WTC11 (cell line): ENCODE measurements around the gene RBFOX2. TPM values are rescaled to one million over a fixed set of nuclear protein-coding genes. Genes with fewer than 3 reads are reported as not detected.

Experiments used
- ATAC-seq: fragments of 200-7000 bp; cut with Tn5 transposase; 2 replicates; pipeline ENCODE4 v1.10.0; 2021; ENCODE audit warnings: mild to moderate bottlenecking, moderate library complexity
- CTCF ChIA-PET: fragments of 300-600 bp; sonication (Branson Sonifier 250); formaldehyde crosslinking; loops from one replicate; lab custom pipeline; 2021; ENCODE audit warnings: antibody characterized with exemption; lab: Charles Lee
- POLR2A ChIA-PET: fragments of 350-600 bp; sonication (Branson Sonifier 250); formaldehyde crosslinking; loops from one replicate; lab custom pipeline; 2021; ENCODE audit warnings: antibody characterized with exemption; lab: Charles Lee
- DNase-seq: peaks from one replicate; pipeline ENCODE4 v3.0.0; 2021; ENCODE audit warnings: low spot score
- H3K27ac Mint-ChIP-seq: 2 replicates; pipeline ENCODE4 v1.8.0; 2021; ENCODE audit warnings: mixed read lengths
- H3K27me3 Mint-ChIP-seq: 2 replicates; pipeline ENCODE4 v1.8.0; 2021; ENCODE audit warnings: low read depth, mild to moderate bottlenecking, moderate library complexity, mixed read lengths
- H3K36me3 Mint-ChIP-seq: 2 replicates; pipeline ENCODE4 v1.8.0; 2021; ENCODE audit warnings: mixed read lengths
- H3K4me1 Mint-ChIP-seq: 2 replicates; pipeline ENCODE4 v1.8.0; 2022; ENCODE audit warnings: mixed read lengths
- H3K4me3 Mint-ChIP-seq: 2 replicates; pipeline ENCODE4 v1.8.0; 2021; ENCODE audit warnings: mild to moderate bottlenecking, moderate library complexity, mixed read lengths
- H3K9me3 Mint-ChIP-seq: 2 replicates; pipeline ENCODE4 v1.8.0; 2021; ENCODE audit warnings: mixed read lengths
- AR ChIP-seq: fragments of 250-450 bp; sonication (Bioruptor Pico); IDR thresholded peaks from 2 replicates; pipeline ENCODE4 v1.9.0; 2021; ENCODE audit warnings: mild to moderate bottlenecking
- ARID4B ChIP-seq: sonication (generic); formaldehyde crosslinking; IDR thresholded peaks from 2 replicates; pipeline ENCODE4 v1.8.0; 2023; ENCODE audit warnings: missing genetic modification reagents, mild to moderate bottlenecking, borderline replicate concordance
- CBFB ChIP-seq: sonication (generic); formaldehyde crosslinking; IDR thresholded peaks from 2 replicates; pipeline ENCODE4 v1.8.1; 2022; ENCODE audit warnings: mild to moderate bottlenecking, low read depth, missing genetic modification reagents
- CREM ChIP-seq: sonication (generic); formaldehyde crosslinking; IDR thresholded peaks from 2 replicates; pipeline ENCODE4 v1.8.1; 2022; ENCODE audit warnings: mild to moderate bottlenecking, missing genetic modification reagents, moderate library complexity
- E2F5 ChIP-seq: sonication (generic); formaldehyde crosslinking; IDR thresholded peaks from 2 replicates; pipeline ENCODE4 v1.8.1; 2022; ENCODE audit warnings: mild to moderate bottlenecking, moderate library complexity, missing genetic modification reagents
- ETV6 ChIP-seq: sonication (generic); formaldehyde crosslinking; IDR thresholded peaks from 2 replicates; pipeline ENCODE4 v1.8.1; 2022; ENCODE audit warnings: mild to moderate bottlenecking, missing genetic modification reagents
- RELA ChIP-seq: sonication (generic); formaldehyde crosslinking; IDR thresholded peaks from 2 replicates; pipeline ENCODE4 v1.8.1; 2022; ENCODE audit warnings: missing genetic modification reagents, mild to moderate bottlenecking, borderline replicate concordance
- SMAD3 ChIP-seq: sonication (generic); formaldehyde crosslinking; IDR thresholded peaks from 2 replicates; pipeline ENCODE4 v1.8.0; 2022; ENCODE audit warnings: missing genetic modification reagents, mild to moderate bottlenecking, borderline replicate concordance
- SOX15 ChIP-seq: fragments of 250-450 bp; sonication (Bioruptor Pico); IDR thresholded peaks from 2 replicates; pipeline ENCODE4 v1.9.0; 2021; ENCODE audit warnings: mild to moderate bottlenecking
- TCF7 ChIP-seq: sonication (generic); formaldehyde crosslinking; IDR thresholded peaks from 2 replicates; pipeline ENCODE4 v1.8.0; 2022; ENCODE audit warnings: mild to moderate bottlenecking, low read depth, missing genetic modification reagents, moderate library complexity
- USF1 ChIP-seq: sonication (generic); formaldehyde crosslinking; IDR thresholded peaks from 2 replicates; pipeline ENCODE4 v1.8.0; 2022; ENCODE audit warnings: mild to moderate bottlenecking, missing genetic modification reagents
- ZBTB43 ChIP-seq: sonication (generic); formaldehyde crosslinking; IDR thresholded peaks from 2 replicates; pipeline ENCODE4 v1.8.1; 2023; ENCODE audit warnings: mild to moderate bottlenecking, missing genetic modification reagents
- ZMAT4 ChIP-seq: fragments of 250-450 bp; sonication (Bioruptor Pico); IDR thresholded peaks from 2 replicates; pipeline ENCODE4 v1.9.0; 2021; ENCODE audit warnings: mild to moderate bottlenecking
- ZNF532 ChIP-seq: fragments of 250-450 bp; sonication (Bioruptor Pico); IDR thresholded peaks from 2 replicates; pipeline ENCODE4 v1.9.0; 2021; ENCODE audit warnings: mild to moderate bottlenecking, borderline replicate concordance
- total RNA-seq: library from RNA; stranded (reverse); gene quantifications from 3 replicates; pipeline ENCODE4 v1.2.3, GENCODE V29; 2021

The RBFOX2 gene
- total RNA-seq, 1 experiment from 2014 or later: 107 TPM

GRCh38 chr22:35690001-35690400, 338.6 kb downstream of the RBFOX2 start:
- CTCF ChIA-PET: interaction anchor here (0.7 to 1.2 kb wide), 3 partner anchors 30 to 470 kb away, joined by 3 to 6 read pairs (median 3); no protein-coding TSS in a partner anchor
- no peak for TF ChIP-seq CREM (CRISPR knock-in tag)
- TF ChIP-seq ZBTB43 (CRISPR knock-in tag): no peak
- no peak for TF ChIP-seq SOX15 (CRISPR knock-in tag)
- no peak for TF ChIP-seq TCF7
- TF ChIP-seq USF1 (CRISPR knock-in tag): no peak
- TF ChIP-seq ARID4B (CRISPR knock-in tag): no peak
- no peak for TF ChIP-seq ZNF532 (CRISPR knock-in tag)
- TF ChIP-seq CBFB (CRISPR knock-in tag): no peak
- no peak for TF ChIP-seq AR (CRISPR knock-in tag)
- TF ChIP-seq E2F5: no peak
- TF ChIP-seq ZMAT4 (CRISPR knock-in tag): no peak
- TF ChIP-seq ETV6 (CRISPR knock-in tag): no peak
- no peak for TF ChIP-seq RELA
- no peak for TF ChIP-seq SMAD3
- POLR2A ChIA-PET: interaction anchor here (0.7 kb wide), 1 partner anchor 233 kb away, joined by 4 read pairs; no protein-coding TSS in a partner anchor

More at GRCh38 chr22:35690001-35690400, 338.6 kb downstream of the RBFOX2 start:
- no peaks in the 10 kb centered on the region; the same call in 1 of the 2 replicates for H3K27me3 Mint-ChIP-seq
- DNase-seq (no peak), ATAC-seq (no peak)
- peaks cover 4% of the 10 kb centered on the region for H3K9me3 Mint-ChIP-seq
- H3K4me1 Mint-ChIP-seq: no peaks in the 10 kb centered on the region
- H3K4me3 Mint-ChIP-seq: no peak overlapping the region
- no peak overlapping the region for H3K27ac Mint-ChIP-seq
- H3K36me3 Mint-ChIP-seq: no peaks in the 10 kb centered on the region; the same call in 1 of the 2 replicates
